Hepatocyte (in vitro differentiated cells): ENCODE measurements around the gene JARID2.

Experiments used
- EZH2 ChIP-seq: fragments of 200-600 bp; sonication (generic); IDR thresholded peaks from 2 replicates; pipeline ENCODE4 v1.6.1; 2016; ENCODE audit warnings: antibody characterized with exemption, mild to moderate bottlenecking, borderline replicate concordance
- EZH2phosphoT487 ChIP-seq: fragments of 200-600 bp; sonication (generic); IDR thresholded peaks from one replicate; pipeline ENCODE4 v1.6.1; 2018; ENCODE audit warnings: antibody characterized with exemption, mild to moderate bottlenecking, low read depth, moderate library complexity; ENCODE audit not compliant: unreplicated experiment, severe bottlenecking
- TF ChIP-seq, protein P1 (sequence below): fragments of 200-600 bp; sonication (generic); IDR thresholded peaks from 2 replicates; pipeline ENCODE4 v1.5.1; 2016; ENCODE audit warnings: antibody characterized with exemption, mild to moderate bottlenecking; ENCODE audit not compliant: poor library complexity

DNA sequence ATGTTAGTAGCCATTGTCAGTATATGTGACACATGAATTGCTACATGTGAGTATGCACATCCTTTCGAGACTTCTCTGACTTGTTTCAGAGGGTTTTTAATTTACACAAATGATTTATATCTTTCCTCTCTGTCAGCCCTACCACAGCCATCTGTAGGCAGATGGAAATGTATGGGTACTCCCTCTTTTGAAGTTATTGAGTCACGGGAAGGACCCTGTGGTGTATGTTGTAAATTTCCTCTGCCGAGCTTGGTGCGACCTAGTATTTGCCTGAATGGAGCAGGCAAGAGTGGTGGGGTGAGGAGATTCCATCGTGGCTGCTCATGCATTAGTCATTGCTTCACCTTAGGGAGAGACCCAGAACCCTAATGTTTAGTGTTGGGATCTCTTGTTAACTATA is 171.9 kb downstream of the JARID2 start:
- TF ChIP-seq, protein P1, sequence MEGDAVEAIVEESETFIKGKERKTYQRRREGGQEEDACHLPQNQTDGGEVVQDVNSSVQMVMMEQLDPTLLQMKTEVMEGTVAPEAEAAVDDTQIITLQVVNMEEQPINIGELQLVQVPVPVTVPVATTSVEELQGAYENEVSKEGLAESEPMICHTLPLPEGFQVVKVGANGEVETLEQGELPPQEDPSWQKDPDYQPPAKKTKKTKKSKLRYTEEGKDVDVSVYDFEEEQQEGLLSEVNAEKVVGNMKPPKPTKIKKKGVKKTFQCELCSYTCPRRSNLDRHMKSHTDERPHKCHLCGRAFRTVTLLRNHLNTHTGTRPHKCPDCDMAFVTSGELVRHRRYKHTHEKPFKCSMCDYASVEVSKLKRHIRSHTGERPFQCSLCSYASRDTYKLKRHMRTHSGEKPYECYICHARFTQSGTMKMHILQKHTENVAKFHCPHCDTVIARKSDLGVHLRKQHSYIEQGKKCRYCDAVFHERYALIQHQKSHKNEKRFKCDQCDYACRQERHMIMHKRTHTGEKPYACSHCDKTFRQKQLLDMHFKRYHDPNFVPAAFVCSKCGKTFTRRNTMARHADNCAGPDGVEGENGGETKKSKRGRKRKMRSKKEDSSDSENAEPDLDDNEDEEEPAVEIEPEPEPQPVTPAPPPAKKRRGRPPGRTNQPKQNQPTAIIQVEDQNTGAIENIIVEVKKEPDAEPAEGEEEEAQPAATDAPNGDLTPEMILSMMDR, result no peak
- TF ChIP-seq EZH2 (no peak), EZH2phosphoT487 (no peak)
